ENCODE results near the gene TNFRSF21. TPM values are rescaled to one million over a fixed set of nuclear protein-coding genes. Genes with fewer than 3 reads are reported as not detected.

Gene TNFRSF21
- total RNA-seq, 2 donors from 2014 or later = 7.3 to 15.3 TPM

- Histone ChIP-seq H3K27ac (no peak overlapping the region), H3K9me3 (no peaks in the 10 kb centered on the region), H3K4me1 (ENCODE audit: control insufficient read depth in 1 of 2, low read depth in 2 of 2) (no peaks in the 10 kb centered on the region), H3K27me3 (replicated peaks; ENCODE audit: insufficient read depth) (no peaks in the 10 kb centered on the region), H3K36me3 (no peaks in the 10 kb centered on the region), H3K4me3 (no peak overlapping the region)
- no peak for DNase-seq (ENCODE audit: low spot score)
- ATAC-seq (ENCODE audit: insufficient number of reproducible peaks, low FRiP score, low read depth) = no peak
- TF ChIP-seq CTCF (IDR thresholded peaks at IDR 0.05) = no peak
Measured at GRCh38 chr6:47268572-47269187, 41.0 kb downstream of the TNFRSF21 start.

- H3K27ac ChIP-seq = no peak overlapping the region
- no peaks in the 10 kb centered on the region for H3K9me3 ChIP-seq
- ATAC-seq (ENCODE audit: insufficient number of reproducible peaks, low FRiP score, low read depth) (no peak), DNase-seq (ENCODE audit: low spot score) (no peak)
- H3K27me3 ChIP-seq (replicated peaks; ENCODE audit: insufficient read depth) = no peaks in the 10 kb centered on the region
- TF ChIP-seq CTCF (IDR thresholded peaks at IDR 0.05) = no peak
- no peaks in the 10 kb centered on the region for H3K36me3 ChIP-seq
- H3K4me3 ChIP-seq = no peak overlapping the region
- no peaks in the 10 kb centered on the region for H3K4me1 ChIP-seq (ENCODE audit: control insufficient read depth in 1 of 2, low read depth in 2 of 2)
Measured at GRCh38 chr6:47267301-47267700, 42.4 kb downstream of the TNFRSF21 start.

GRCh38 chr6:47265971-47266370, 43.7 kb downstream of the TNFRSF21 start:
- Histone ChIP-seq H3K27ac (no peak overlapping the region), H3K4me3 (no peak overlapping the region), H3K27me3 (replicated peaks; ENCODE audit: insufficient read depth) (no peaks in the 10 kb centered on the region), H3K4me1 (ENCODE audit: control insufficient read depth in 1 of 2, low read depth in 2 of 2) (no peaks in the 10 kb centered on the region), H3K9me3 (no peaks in the 10 kb centered on the region), H3K36me3 (no peaks in the 10 kb centered on the region)
- no peak for DNase-seq (ENCODE audit: low spot score)
- no peak for TF ChIP-seq CTCF (IDR thresholded peaks at IDR 0.05)
- no peak for ATAC-seq (ENCODE audit: insufficient number of reproducible peaks, low FRiP score, low read depth)

- ATAC-seq (ENCODE audit: insufficient number of reproducible peaks, low FRiP score, low read depth) = no peak
- no peak for DNase-seq (ENCODE audit: low spot score)
- no peak overlapping the region for H3K27ac ChIP-seq
- no peaks in the 10 kb centered on the region for H3K4me1 ChIP-seq (ENCODE audit: control insufficient read depth in 1 of 2, low read depth in 2 of 2)
- no peaks in the 10 kb centered on the region for H3K36me3 ChIP-seq
- H3K27me3 ChIP-seq (replicated peaks; ENCODE audit: insufficient read depth) = no peaks in the 10 kb centered on the region
- H3K9me3 ChIP-seq = no peaks in the 10 kb centered on the region
- TF ChIP-seq CTCF (IDR thresholded peaks at IDR 0.05) = no peak
- H3K4me3 ChIP-seq = no peak overlapping the region
Measured at GRCh38 chr6:47264775-47265184, 44.9 kb downstream of the TNFRSF21 start.

GRCh38 chr6:47263268-47263667, 46.4 kb downstream of the TNFRSF21 start:
- H3K4me3 ChIP-seq = no peak overlapping the region
- no peaks in the 10 kb centered on the region for H3K27me3 ChIP-seq (replicated peaks; ENCODE audit: insufficient read depth)
- ATAC-seq (ENCODE audit: insufficient number of reproducible peaks, low FRiP score, low read depth) = no peak
- no peak for TF ChIP-seq CTCF (IDR thresholded peaks at IDR 0.05)
- H3K36me3 ChIP-seq = no peaks in the 10 kb centered on the region
- H3K4me1 ChIP-seq (ENCODE audit: control insufficient read depth in 1 of 2, low read depth in 2 of 2) = no peaks in the 10 kb centered on the region
- no peak for DNase-seq (ENCODE audit: low spot score)
- H3K9me3 ChIP-seq = no peaks in the 10 kb centered on the region
- no peak overlapping the region for H3K27ac ChIP-seq

All from thoracic aorta (tissue), 2 donors.